GM23338 (cell line): ENCODE measurements around the gene PIGU.
"Not testable (repeated sequence)": the region's sequence is repeated elsewhere in the genome, so short reads cannot be mapped to it uniquely, and the experiment has no call there.

Experiments
- CTCF ChIP-seq, 2 experiments: fragments of 200-600 bp in 1 of 2; sonication (generic) in 1 of 2; conservative IDR thresholded peaks; 2 replicates each; pipeline versions ENCODE4 v1.5.1 to v1.6.1; 2016 to 2017; ENCODE audit warnings: antibody characterized with exemption in 2 of 2, low read depth in 2 of 2, mild to moderate bottlenecking in 2 of 2, moderate library complexity in 1 of 2
- EZH2 ChIP-seq: fragments of 200-600 bp; sonication (generic); IDR thresholded peaks from one replicate; pipeline ENCODE4 v1.8.0; 2017; ENCODE audit warnings: antibody characterized with exemption, mild to moderate bottlenecking, low read depth; ENCODE audit not compliant: unreplicated experiment
- POLR2AphosphoS5 ChIP-seq: IDR thresholded peaks from 2 replicates; pipeline ENCODE4 v1.6.1; 2016; ENCODE audit warnings: antibody characterized with exemption, low read depth

- not testable (repeated sequence) for TF ChIP-seq CTCF (conservative IDR thresholded peaks at IDR 0.05; ENCODE audit: low read depth in 2 of 2); EZH2; POLR2AphosphoS5
Measured at GRCh38 chr20:34664751-34665150, 12.1 kb downstream of the PIGU start.
